MCF 10A (cell line): ENCODE measurements around the gene ADAMTS19. TPM values are rescaled to one million over a fixed set of nuclear protein-coding genes. Genes with fewer than 3 reads are reported as not detected.

Source experiments
- BruUV-seq: library from RNA; stranded (reverse); fragments of 400-500 nt; replicated peaks from 2 replicates; lab custom pipeline; 2021; lab: Mats Ljungman, UMichigan
- CTCF ChIA-PET: fragments of 300-600 bp; sonication (Branson Sonifier 250); formaldehyde crosslinking; extraction: SDS; loops from one replicate; lab custom pipeline; 2021; ENCODE audit warnings: antibody characterized with exemption, inconsistent platforms; lab: Yijun Ruan, JAX
- POLR2A ChIA-PET: fragments of 300-600, 350-650 bp; sonication (Branson Sonifier 250); formaldehyde crosslinking; extraction: SDS; loops from one replicate; lab custom pipeline; 2020; ENCODE audit warnings: antibody characterized with exemption, inconsistent platforms; lab: Yijun Ruan, JAX
- DNase-seq: peaks from one replicate; pipeline ENCODE4 v3.0.0-alpha.2; 2018; ENCODE audit not compliant: unreplicated experiment
- H3K27ac Mint-ChIP-seq: one replicate; pipeline ENCODE4 v1.8.0; 2022; ENCODE audit warnings: mild to moderate bottlenecking, low read depth, mixed read lengths; ENCODE audit not compliant: unreplicated experiment
- H3K27me3 Mint-ChIP-seq: one replicate; pipeline ENCODE4 v1.8.0; 2022; ENCODE audit warnings: mixed read lengths; ENCODE audit not compliant: insufficient read depth, unreplicated experiment
- H3K36me3 Mint-ChIP-seq: one replicate; pipeline ENCODE4 v1.8.0; 2022; ENCODE audit warnings: mild to moderate bottlenecking, moderate library complexity, mixed read lengths; ENCODE audit not compliant: insufficient read depth, unreplicated experiment
- H3K4me1 Mint-ChIP-seq: one replicate; pipeline ENCODE4 v1.8.0; 2022; ENCODE audit warnings: mixed read lengths; ENCODE audit not compliant: insufficient read depth, unreplicated experiment
- H3K4me3 Mint-ChIP-seq: one replicate; pipeline ENCODE4 v1.8.0; 2022; ENCODE audit warnings: mild to moderate bottlenecking, moderate library complexity, mixed read lengths; ENCODE audit not compliant: unreplicated experiment
- H3K9me3 Mint-ChIP-seq: one replicate; pipeline ENCODE4 v1.8.0; 2022; ENCODE audit warnings: mixed read lengths; ENCODE audit not compliant: unreplicated experiment
- intact Hi-C: fragments of 100-400 bp; cut with micrococcal nuclease; formaldehyde crosslinking; loops from 2 replicates; pipeline ENCODE4 v1.14.1; 2022
- total RNA-seq: library from RNA; stranded (reverse); gene quantifications from 2 replicates; pipeline ENCODE4 v1.2.3, GENCODE V29; 2022
- TF ChIP-seq, protein P1 (sequence below): fragments of 200-600 bp; IDR thresholded peaks from one replicate; pipeline ENCODE4 v1.8.0; 2022; ENCODE audit warnings: antibody characterized with exemption, mild to moderate bottlenecking; ENCODE audit not compliant: unreplicated experiment

ADAMTS19 gene
- total RNA-seq, 1 experiment from 2014 or later = not detected

GRCh38 chr5:129500101-129500500 lies 40.0 kb downstream of the ADAMTS19 start:
- intact Hi-C loops = no loop called here
- Mint-ChIP-seq H3K36me3 (no peaks in the 10 kb centered on the region), H3K27ac (no peak overlapping the region), H3K4me3 (no peak overlapping the region), H3K4me1 (no peaks in the 10 kb centered on the region), H3K27me3 (peaks cover 14% of the 10 kb centered on the region), H3K9me3 (no peaks in the 10 kb centered on the region)
- TF ChIP-seq, protein P1, sequence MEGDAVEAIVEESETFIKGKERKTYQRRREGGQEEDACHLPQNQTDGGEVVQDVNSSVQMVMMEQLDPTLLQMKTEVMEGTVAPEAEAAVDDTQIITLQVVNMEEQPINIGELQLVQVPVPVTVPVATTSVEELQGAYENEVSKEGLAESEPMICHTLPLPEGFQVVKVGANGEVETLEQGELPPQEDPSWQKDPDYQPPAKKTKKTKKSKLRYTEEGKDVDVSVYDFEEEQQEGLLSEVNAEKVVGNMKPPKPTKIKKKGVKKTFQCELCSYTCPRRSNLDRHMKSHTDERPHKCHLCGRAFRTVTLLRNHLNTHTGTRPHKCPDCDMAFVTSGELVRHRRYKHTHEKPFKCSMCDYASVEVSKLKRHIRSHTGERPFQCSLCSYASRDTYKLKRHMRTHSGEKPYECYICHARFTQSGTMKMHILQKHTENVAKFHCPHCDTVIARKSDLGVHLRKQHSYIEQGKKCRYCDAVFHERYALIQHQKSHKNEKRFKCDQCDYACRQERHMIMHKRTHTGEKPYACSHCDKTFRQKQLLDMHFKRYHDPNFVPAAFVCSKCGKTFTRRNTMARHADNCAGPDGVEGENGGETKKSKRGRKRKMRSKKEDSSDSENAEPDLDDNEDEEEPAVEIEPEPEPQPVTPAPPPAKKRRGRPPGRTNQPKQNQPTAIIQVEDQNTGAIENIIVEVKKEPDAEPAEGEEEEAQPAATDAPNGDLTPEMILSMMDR = no peak
- ChIA-PET POLR2A (no interaction called here), CTCF (interaction anchor here (1.1 kb wide), 1 partner anchor 268 kb away, joined by 3 read pairs; no protein-coding TSS in a partner anchor)
- no TSS peak for BruUV-seq
- no peak for DNase-seq

DNA sequence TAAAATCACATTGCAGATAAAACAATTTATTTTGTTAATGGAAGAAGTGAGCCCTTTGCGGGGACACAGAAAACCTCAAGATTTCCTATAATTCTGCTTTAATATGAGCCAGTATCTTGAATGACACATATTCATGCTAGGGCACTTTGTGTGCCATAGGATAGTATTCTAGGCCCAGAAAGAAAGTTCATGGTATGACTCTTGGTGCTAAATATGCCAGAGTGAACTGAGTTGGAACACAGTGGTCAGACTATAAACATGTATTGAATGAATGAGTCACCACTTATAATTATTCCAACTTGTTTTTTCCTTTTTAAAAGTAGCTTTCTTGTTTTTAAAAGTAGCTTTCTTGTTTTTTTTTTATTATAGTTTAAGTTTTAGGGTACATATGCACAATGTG lies 46.0 kb downstream of the ADAMTS19 start:
- H3K4me1 Mint-ChIP-seq = peaks cover 6% of the 10 kb centered on the region
- no TSS peak for BruUV-seq
- H3K27me3 Mint-ChIP-seq = peaks cover 12% of the 10 kb centered on the region
- ChIA-PET CTCF (no interaction called here), POLR2A (interaction anchor here (0.6 kb wide), 2 partner anchors 13 to 274 kb away, joined by 3 read pairs; no protein-coding TSS in a partner anchor)
- H3K36me3 Mint-ChIP-seq = no peaks in the 10 kb centered on the region
- intact Hi-C loops = no loop called here
- TF ChIP-seq, protein P1 = no peak
- no peaks in the 10 kb centered on the region for H3K9me3 Mint-ChIP-seq
- H3K4me3 Mint-ChIP-seq = no peak overlapping the region
- DNase-seq = peak; percentile 39
- H3K27ac Mint-ChIP-seq = no peak overlapping the region

DNA sequence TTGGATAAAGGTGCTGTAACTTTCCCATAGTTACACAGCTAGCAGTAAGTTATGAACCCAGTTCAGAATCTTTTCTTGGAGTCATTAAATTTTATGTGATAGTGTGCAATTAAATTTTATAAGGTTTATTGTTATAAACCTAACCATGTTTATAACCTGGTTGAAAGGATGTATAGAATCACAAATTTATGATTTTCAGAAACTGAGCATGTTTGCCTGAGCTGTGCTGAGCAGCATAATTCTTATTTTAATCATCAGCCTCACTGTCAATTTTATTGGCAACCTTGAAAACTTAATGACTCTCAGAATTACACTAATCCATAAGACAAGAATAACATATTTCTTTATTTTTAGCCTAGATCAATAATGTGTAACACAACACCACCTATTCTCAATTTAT lies 46.9 kb downstream of the ADAMTS19 start:
- Mint-ChIP-seq H3K27me3 (peaks cover 12% of the 10 kb centered on the region), H3K27ac (no peak overlapping the region), H3K4me3 (no peak overlapping the region), H3K9me3 (no peaks in the 10 kb centered on the region), H3K4me1 (peaks cover 6% of the 10 kb centered on the region), H3K36me3 (no peaks in the 10 kb centered on the region)
- CTCF ChIA-PET = interaction anchor here (0.6 kb wide), 1 partner anchor 50 kb away, joined by 3 read pairs; no protein-coding TSS in a partner anchor
- intact Hi-C loops = no loop called here
- DNase-seq = no peak
- TF ChIP-seq, protein P1 = no peak
- BruUV-seq = no TSS peak
- POLR2A ChIA-PET = interaction anchor here (0.5 kb wide), 1 partner anchor 663 kb away, joined by 3 read pairs; no protein-coding TSS in a partner anchor

- no TSS peak for BruUV-seq
Measured at GRCh38 chr5:129507527-129507926, 47.4 kb downstream of the ADAMTS19 start.

More at GRCh38 chr5:129507527-129507926, 47.4 kb downstream of the ADAMTS19 start:
- CTCF ChIA-PET = interaction anchor here (0.6 kb wide), 1 partner anchor 50 kb away, joined by 3 read pairs; no protein-coding TSS in a partner anchor
- TF ChIP-seq, protein P1 = no peak
- intact Hi-C loops = no loop called here
- peaks cover 12% of the 10 kb centered on the region for H3K27me3 Mint-ChIP-seq
- no peaks in the 10 kb centered on the region for H3K9me3 Mint-ChIP-seq
- no peak for DNase-seq
- no peak overlapping the region for H3K27ac Mint-ChIP-seq
- peaks cover 6% of the 10 kb centered on the region for H3K4me1 Mint-ChIP-seq
- POLR2A ChIA-PET = no interaction called here
- no peaks in the 10 kb centered on the region for H3K36me3 Mint-ChIP-seq
- no peak overlapping the region for H3K4me3 Mint-ChIP-seq
